Activated naive CD4-positive, alpha-beta T cell treated with anti-CD3 and anti-CD28 coated beads, Interleukin-2, amount 50 U/mL, for 72 hours (primary cell): ENCODE measurements around the gene LPAR1. TPM values are rescaled to one million over a fixed set of nuclear protein-coding genes. Genes with fewer than 3 reads are reported as not detected.
"Not testable (repeated sequence)": the region's sequence is repeated elsewhere in the genome, so short reads cannot be mapped to it uniquely, and the experiment has no call there.

Source experiments
- ATAC-seq, 2 donors: fragments of 150-1000 bp; cut with Tn5 transposase; 2 replicates each; pipeline ENCODE4 v1.10.0; 2021; ENCODE audit warnings: mild to moderate bottlenecking in 2 of 2, moderate library complexity in 2 of 2
- DNase-seq, 2 donors: peaks; one replicate each; pipeline ENCODE4 v3.0.0; 2021 to 2022; ENCODE audit warnings: low spot score in 2 of 2
- H3K27ac Mint-ChIP-seq, 2 donors: one replicate each; pipeline ENCODE4 v1.8.0; 2022; ENCODE audit warnings: mild to moderate bottlenecking in 2 of 2, mixed read lengths in 2 of 2
- H3K36me3 Mint-ChIP-seq, 2 donors: one replicate each; pipeline ENCODE4 v1.8.0; 2022; ENCODE audit warnings: mixed read lengths in 2 of 2
- H3K9me3 Mint-ChIP-seq, 2 donors: one replicate each; pipeline ENCODE4 v1.8.0; 2022; ENCODE audit warnings: mixed read lengths in 2 of 2
- total RNA-seq, 2 donors: library from RNA; stranded (reverse); gene quantifications; one replicate each; pipeline ENCODE4 v1.2.3, GENCODE V29; 2022

The LPAR1 gene
- total RNA-seq, 2 donors from 2014 or later = not detected

DNA sequence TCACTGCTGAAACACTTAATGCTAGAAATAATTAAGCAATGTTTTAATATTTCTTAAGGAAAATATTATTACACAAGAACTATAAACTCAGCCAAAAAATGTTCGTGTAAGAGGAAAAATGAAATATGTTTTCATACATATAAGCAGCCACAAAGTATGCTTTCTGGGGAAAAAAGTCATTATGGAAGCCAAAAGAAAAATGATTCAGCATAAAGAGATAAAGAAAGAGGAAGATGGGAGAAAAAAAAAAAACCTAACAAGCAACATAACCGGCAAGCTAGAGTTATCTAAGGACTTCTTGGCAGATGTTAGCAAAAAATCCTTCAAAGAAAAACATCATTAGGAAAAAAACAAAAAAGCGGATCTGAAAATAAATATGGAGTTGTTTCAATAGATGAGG lies 190.6 kb downstream of the LPAR1 start:
- Mint-ChIP-seq H3K9me3 (peaks cover 3 to 7% of the 10 kb centered on the region in 2 donors), H3K27ac (no peak overlapping the region), H3K36me3 (no peaks in the 10 kb centered on the region)
- ATAC-seq (no peak), DNase-seq (no peak)

DNA sequence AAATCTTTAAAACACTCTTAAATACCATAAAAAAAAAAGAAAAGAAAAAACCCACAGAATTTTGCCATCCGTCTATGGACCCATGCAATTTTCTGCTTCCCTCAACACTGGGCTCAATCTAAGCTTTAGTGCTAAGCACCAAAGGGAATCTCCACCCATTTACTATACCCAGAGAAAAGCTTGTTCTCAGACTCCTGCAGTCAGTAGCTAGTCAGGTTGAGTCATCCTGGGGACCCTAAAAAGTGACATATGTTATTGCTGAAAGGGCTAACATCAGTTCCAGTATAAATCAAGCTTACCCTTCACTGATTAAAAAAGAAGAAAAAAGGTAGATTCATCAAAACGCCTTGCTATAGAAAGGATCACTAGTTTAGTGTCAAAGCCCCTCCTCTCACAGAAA lies 192.1 kb downstream of the LPAR1 start:
- DNase-seq (no peak), ATAC-seq (no peak)
- Mint-ChIP-seq H3K9me3 (peaks cover 3 to 7% of the 10 kb centered on the region in 2 donors), H3K36me3 (no peaks in the 10 kb centered on the region), H3K27ac (no peak overlapping the region)

DNA sequence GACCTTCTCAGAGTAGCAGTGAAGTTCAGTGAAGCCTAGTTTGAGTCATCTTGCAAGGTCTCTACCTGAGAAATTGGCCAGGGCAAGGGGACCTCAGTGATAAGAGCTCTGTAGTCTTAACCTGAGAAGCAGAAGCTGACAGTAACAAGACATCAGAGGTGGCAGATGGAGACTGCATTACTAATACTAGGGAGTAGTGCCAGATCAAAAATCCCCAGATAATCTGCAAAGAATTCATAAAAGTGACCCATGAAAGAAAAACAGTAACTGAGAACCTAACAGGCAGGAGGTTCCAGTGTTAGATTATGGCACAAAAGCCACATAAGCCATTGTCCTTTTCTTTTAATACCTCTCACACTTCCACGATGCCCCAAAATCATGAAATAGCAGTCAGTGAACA lies 194.1 kb downstream of the LPAR1 start:
- no peaks in the 10 kb centered on the region for H3K36me3 Mint-ChIP-seq
- H3K9me3 Mint-ChIP-seq = peaks cover 8 to 11% of the 10 kb centered on the region in 2 donors
- DNase-seq = no peak
- no peak overlapping the region for H3K27ac Mint-ChIP-seq
- ATAC-seq = no peak

DNA sequence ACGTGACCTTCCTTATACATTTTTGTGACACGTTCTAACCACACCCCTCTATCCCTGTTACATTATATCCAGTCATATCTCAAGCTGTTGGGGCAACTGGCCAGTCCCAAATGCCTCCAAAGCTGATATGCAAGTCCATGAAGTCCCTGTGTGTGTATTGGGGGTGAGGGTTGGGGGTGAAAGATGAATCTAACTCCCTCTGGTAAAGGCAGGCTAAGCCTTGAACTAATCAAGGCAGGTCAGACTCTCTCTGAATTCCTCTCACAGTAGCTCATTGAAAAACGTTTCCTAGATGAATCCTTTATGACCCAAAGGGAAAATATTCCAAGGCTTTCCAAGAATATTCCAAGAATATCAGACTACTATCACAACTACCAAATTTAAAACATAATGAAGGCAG lies 195.3 kb downstream of the LPAR1 start:
- Mint-ChIP-seq H3K9me3 (peaks cover 8 to 11% of the 10 kb centered on the region in 2 donors), H3K36me3 (no peaks in the 10 kb centered on the region), H3K27ac (no peak overlapping the region)
- ATAC-seq (no peak), DNase-seq (no peak)

DNA sequence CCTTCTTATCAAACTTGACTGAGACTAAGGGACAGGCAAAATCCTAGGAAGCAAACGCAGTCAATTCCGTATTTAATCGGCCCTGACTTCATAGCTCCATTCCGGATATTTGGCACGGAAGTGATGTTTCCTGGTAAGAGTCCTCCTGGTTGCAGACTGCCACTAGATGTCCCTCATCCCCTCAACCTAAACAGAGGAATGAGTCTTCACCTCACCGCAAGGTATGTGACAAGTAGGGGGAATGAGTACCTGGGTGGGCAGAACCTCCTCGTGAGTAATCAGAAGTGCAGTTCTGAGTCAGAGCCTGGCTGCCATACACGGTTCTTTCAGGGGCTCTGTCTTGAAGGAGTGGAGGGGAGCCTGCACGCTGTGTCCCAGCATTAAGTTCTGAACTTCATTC lies 196.1 kb downstream of the LPAR1 start:
- ATAC-seq (no peak), DNase-seq (no peak)
- Mint-ChIP-seq H3K36me3 (no peaks in the 10 kb centered on the region), H3K27ac (no peak overlapping the region), H3K9me3 (peaks cover 10 to 11% of the 10 kb centered on the region in 2 donors)

DNA sequence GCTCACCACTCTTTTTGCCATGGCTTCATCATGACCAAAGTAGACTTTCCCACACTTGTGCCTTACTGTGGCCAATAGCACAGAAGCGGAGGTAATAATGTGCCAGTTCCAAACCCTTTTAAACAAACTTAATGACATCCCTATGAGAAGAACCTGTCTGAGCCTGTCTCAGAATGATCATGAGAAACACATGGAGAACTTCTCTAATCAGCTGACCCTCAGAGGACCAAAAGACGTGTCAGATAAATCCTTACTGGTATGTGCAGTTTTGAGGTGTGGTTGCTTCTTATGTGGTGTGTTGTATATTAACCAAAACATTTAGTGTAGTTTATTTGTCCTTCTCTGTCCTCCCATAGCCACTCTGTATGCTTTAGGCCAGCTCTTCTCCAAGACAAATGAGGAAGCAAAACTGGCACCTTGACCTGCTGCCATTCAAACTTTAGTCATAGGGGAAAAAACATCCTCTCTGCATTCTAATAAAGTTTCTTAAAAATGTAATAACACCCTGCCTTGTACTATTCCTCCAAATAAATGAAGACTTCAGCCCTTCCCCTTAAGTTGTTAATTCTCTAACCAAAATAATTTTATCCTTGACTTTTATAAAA lies 200.8 kb downstream of the LPAR1 start:
- peaks cover 7 to 15% of the 10 kb centered on the region in 2 donors for H3K9me3 Mint-ChIP-seq

DNA sequence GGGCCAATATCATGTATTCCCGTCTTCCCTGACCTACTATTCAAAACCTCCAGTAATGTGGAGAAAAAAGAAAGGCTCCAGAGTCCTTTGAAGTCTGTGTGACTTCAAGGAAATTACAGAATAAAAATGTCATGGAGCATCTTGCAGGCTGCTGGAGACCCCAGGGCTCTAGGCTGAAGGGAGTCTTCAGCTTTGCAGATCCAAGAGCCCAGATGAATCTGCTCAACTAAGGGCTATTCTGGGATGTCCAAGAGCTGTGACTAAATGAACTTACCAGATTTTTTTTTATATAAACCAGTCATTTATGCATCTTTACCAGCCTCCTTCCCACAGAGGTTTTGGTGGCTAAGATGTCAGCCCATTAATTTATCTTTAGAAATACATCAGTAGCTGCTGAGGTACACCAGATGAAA lies 202.4 kb downstream of the LPAR1 start:
- H3K9me3 Mint-ChIP-seq = peaks cover 7 to 15% of the 10 kb centered on the region in 2 donors
- no peak for DNase-seq

More for the DNA sequence above, 200.8 kb downstream of the LPAR1 start:
- ATAC-seq (no peak), DNase-seq (no peak)
- Mint-ChIP-seq H3K36me3 (no peaks in the 10 kb centered on the region), H3K27ac (no peak overlapping the region)

DNA sequence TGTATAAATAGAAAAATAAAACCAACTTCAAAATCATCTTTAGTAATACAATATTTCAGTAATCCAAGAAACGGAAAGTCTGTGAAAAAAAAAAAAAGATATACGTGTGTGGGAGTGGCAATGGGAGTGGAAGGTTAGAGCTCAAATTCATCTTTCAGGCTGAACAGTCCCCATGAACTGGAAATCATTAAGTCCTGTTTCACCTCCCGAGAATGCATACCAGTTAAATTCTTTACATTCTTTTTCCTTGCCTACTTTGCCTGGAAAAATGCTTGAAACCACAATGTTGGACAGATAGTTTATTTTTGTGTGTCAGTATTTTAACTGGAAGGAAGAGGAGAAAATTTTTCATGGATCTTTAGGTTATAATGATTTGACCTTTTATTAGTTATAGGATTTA lies 202.9 kb downstream of the LPAR1 start:
- no peak overlapping the region for H3K27ac Mint-ChIP-seq
- ATAC-seq = no peak
- peaks cover 5 to 12% of the 10 kb centered on the region in 2 donors for H3K9me3 Mint-ChIP-seq
- DNase-seq = no peak
- no peaks in the 10 kb centered on the region for H3K36me3 Mint-ChIP-seq

More for the DNA sequence above, 202.4 kb downstream of the LPAR1 start:
- no peak overlapping the region for H3K27ac Mint-ChIP-seq
- ATAC-seq = no peak
- H3K36me3 Mint-ChIP-seq = no peaks in the 10 kb centered on the region

DNA sequence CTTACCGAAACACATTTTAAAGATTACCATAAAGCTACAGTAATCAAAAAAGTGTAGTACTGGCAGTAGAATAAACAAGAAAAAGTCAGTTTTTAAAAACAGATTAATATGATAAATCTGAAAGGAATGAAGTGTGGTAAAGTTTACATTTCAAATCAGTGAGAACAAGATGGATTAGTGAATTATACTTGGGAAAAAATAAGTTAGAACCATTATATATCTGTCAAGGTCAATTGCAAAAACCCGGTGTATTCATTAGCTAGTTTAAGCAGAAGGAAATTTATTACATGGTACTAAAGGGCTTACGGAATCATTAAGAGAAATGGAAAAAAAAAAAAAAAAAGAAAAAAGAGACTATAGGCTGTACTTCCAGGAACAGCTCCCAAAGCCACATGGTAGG lies 205.3 kb downstream of the LPAR1 start:
- no peak overlapping the region for H3K27ac Mint-ChIP-seq
- peaks cover 3 to 10% of the 10 kb centered on the region in 2 donors for H3K9me3 Mint-ChIP-seq
- DNase-seq (no peak), ATAC-seq (no peak)
- H3K36me3 Mint-ChIP-seq = no peaks in the 10 kb centered on the region

DNA sequence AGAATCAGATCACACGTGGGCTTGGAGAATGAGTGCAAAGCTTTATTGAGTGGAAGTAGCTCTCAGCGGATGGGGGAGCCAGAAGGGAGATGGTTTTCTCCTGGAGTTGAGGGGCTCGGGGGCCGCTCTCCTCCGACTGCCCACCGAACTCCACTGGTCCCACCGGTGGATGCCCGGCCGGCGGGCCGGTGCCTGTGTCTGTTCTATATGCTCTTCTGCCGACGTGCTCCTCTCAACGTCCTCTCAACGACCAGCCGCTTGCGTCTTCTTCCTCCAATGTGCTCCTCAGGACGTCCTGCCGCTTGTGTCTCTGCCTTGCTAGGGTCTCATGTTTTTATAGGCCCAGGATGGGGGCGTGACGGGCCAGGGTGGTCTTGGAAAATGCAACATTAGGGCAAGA lies 207.8 kb downstream of the LPAR1 start:
- Mint-ChIP-seq H3K9me3 (peaks cover 0 to 8% of the 10 kb centered on the region in 2 donors), H3K36me3 (no peaks in the 10 kb centered on the region), H3K27ac (no peak overlapping the region)
- DNase-seq (no peak), ATAC-seq (no peak)

DNA sequence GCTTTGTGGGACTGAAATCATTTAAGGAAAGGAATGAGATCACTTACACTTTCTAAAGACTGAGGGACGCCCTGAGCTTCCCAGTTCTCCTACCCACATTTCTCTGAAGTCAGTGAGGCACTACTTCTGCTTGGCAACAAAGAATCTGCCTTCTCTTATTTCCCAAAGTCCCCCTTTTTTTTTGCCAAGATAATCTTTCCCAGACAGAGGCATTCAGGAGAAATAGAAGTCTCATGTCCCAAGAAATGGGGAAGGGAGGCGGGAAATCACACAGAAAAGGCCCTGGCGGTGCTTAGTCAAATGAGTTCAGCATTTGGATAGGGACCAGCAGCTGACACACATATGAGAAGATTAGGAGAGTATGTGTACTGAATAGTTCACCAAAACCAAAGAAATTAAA lies 210.0 kb downstream of the LPAR1 start:
- Mint-ChIP-seq H3K27ac (no peak overlapping the region), H3K36me3 (no peaks in the 10 kb centered on the region), H3K9me3 (peaks cover 3 to 10% of the 10 kb centered on the region in 2 donors)
- ATAC-seq = no peak
- DNase-seq = no peak

DNA sequence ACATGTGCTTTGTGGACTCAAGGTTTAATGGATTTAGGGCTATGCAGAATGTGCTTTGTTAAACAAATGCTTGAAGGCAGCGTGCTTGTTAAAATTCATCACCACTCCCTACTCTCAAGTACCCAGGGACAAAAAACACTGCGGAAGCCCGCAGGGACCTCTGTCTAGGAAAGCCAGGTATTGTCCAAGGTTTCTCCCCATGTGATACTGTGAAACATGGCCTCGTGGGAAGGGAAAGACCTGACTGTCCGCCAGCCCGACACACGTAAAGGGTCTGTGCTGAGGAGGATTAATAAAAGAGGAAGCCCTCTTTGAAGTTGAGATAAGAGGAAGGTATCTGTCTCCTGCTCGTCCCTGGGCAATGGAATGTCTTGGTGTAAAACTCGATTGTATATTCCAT lies 211.9 kb downstream of the LPAR1 start:
- H3K36me3 Mint-ChIP-seq, ATAC-seq, H3K27ac Mint-ChIP-seq, DNase-seq: not testable (repeated sequence)
- H3K9me3 Mint-ChIP-seq = peaks cover 6 to 14% of the 10 kb centered on the region in 2 donors

DNA sequence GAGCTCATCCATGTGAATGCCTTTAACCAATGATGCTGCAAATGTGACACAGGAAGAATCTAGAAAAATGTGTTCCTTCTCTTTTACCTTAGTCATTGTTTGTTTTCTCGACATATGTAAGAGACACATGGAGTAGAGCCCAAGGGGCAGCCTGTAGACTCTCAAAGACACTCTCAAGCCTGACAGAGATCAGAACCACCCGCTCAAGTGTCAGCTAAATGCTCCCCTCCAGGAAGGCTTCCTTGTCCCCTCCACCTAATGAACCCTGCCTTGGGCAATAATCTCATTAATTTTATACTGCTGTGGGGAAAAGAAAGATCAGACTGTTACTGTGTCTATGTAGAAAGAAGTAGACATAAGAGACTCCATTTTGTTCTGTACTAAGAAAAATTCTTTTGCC lies 212.3 kb downstream of the LPAR1 start:
- no peaks in the 10 kb centered on the region for H3K36me3 Mint-ChIP-seq
- no peak for DNase-seq
- no peak overlapping the region for H3K27ac Mint-ChIP-seq
- no peak for ATAC-seq
- peaks cover 6 to 14% of the 10 kb centered on the region in 2 donors for H3K9me3 Mint-ChIP-seq

DNA sequence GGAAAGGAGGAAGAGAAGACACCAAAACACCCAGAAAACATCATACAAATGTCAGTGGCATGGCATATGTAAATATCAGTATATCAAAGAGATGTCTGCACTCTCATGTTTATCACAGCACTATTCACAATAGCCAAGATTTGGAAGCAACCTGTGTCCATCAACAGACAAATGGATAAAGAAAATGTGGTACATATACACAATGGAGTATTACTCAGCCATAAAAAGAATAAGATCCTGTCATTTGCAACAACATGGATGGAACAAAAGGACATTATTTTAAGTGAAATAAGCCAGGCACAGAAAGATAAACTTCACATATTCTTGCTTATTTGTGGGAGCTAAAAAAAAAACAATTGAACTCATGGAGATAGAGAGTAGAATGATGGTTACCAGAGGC lies 213.1 kb downstream of the LPAR1 start:
- not testable (repeated sequence) for H3K27ac Mint-ChIP-seq, DNase-seq, ATAC-seq, H3K36me3 Mint-ChIP-seq
- peaks cover 6 to 14% of the 10 kb centered on the region in 2 donors for H3K9me3 Mint-ChIP-seq
